ENCODE results near the gene TMEM31. TPM values are rescaled to one million over a fixed set of nuclear protein-coding genes. Genes with fewer than 3 reads are reported as not detected.
"Not testable (repeated sequence)": the region's sequence is repeated elsewhere in the genome, so short reads cannot be mapped to it uniquely, and the experiment has no call there.

The TMEM31 gene
- total and polyA plus RNA-seq, 2 donors, result not detected

DNA sequence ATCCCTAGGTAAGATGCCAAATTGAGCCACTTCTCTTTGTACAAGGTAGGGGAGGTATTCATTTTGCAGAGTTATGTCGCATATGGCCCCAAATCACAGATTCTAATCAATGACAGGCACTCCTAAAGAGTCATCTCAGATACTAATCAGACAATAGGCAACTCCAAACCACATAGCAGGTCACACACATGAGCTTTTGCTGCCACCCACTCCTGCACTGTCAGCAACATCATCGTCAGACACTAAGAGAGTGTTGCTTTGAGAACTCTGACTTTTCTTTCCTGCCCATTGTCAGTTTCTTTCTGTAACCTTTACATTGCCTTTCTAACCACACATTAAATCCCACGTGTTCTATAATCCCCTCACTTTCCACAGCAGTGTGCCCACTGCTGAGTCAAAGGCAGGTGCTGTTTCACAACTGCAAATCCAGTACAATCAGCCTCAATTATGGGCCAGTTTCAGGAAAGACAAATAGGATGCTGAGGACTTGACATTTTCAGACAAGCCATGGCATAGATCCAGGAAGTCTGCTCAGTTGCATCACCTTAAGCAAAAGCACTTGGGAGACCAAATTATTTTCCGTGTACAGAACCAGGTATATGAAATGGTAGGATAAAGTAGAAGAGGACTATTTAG lies 23.5 kb downstream of the TMEM31 start:
- no peak overlapping the region for H3K27ac ChIP-seq (ENCODE audit: low read depth)
- no peaks in the 10 kb centered on the region for H3K36me3 ChIP-seq (ENCODE audit: insufficient read depth)
- 68% methylated on average over 4 of the region's 4 CpGs for WGBS
- H3K4me1 ChIP-seq (ENCODE audit: insufficient read depth), result no peaks in the 10 kb centered on the region
- no peak overlapping the region for H3K4me3 ChIP-seq (ENCODE audit: low read depth, low read length)
- DNase-seq (ENCODE audit: extremely low spot score), result no peak

DNA sequence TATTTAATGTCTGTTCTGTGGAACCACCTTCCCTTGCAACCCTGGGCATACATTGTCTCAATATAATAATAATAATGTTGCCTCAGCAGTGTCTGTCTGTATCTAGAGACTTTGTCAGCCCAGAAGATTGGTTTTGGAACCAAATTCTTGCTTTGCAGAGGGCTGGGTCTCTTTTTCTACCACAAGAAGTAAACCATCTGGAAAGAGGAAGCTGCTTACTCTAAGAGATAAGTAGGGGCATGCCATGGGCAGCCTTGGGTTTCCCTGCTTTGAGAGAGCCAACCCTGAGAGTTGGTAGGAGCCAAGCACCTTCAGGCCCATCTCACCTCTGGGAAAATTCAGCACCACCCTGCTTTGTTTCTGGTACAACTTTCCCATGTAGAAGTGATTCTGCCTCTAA lies 27.0 kb downstream of the TMEM31 start:
- Histone ChIP-seq H3K36me3 (ENCODE audit: insufficient read depth) (no peaks in the 10 kb centered on the region), H3K4me1 (ENCODE audit: insufficient read depth) (no peaks in the 10 kb centered on the region), H3K4me3 (ENCODE audit: low read depth, low read length) (no peak overlapping the region), H3K27ac (ENCODE audit: low read depth) (no peak overlapping the region)
- no peak for DNase-seq (ENCODE audit: extremely low spot score)

DNA sequence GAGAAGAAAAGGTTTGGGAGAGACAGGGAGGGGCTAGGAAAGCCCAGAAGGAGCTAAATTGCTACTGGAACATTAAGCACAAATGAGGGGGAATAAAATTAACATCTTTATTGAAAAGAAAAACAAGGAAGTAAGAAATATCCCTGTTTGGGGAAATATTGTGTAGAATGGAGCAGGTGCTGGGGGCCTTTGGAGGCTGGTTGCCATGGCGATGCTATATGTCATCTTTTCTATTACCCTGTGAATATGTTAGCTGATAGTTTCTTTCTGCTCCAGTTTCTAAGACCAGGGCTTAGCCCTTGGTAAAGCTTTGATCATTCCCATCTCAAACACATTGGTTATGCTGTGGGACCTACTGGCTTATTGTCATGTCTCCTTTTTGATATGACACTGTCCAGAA lies 28.7 kb downstream of the TMEM31 start:
- no peaks in the 10 kb centered on the region for H3K36me3 ChIP-seq (ENCODE audit: insufficient read depth)
- no peak overlapping the region for H3K4me3 ChIP-seq (ENCODE audit: low read depth, low read length)
- WGBS, result 100% methylated on average over 1 of the region's 1 CpG
- H3K4me1 ChIP-seq (ENCODE audit: insufficient read depth), result no peaks in the 10 kb centered on the region
- no peak overlapping the region for H3K27ac ChIP-seq (ENCODE audit: low read depth)
- DNase-seq (ENCODE audit: extremely low spot score), result no peak

DNA sequence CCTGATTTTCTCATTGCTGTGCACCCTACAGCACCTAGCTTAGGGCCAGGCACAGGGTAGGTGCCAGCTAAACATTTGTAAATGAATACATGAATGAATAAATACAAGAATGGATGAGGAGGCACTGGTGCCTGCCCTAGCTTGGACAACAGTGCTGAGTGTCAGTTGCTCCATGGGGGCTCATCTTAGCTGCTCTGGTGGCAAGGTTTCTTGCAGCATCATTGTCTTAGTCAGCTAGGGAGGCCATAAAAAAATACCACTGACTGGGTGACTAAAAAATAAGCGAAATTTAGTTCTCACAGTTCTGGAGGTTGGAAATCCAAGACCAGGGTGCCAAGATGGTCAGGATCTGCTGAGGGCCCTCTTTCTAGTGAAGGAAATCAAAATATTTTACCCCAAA lies 31.2 kb downstream of the TMEM31 start:
- Histone ChIP-seq H3K4me1 (ENCODE audit: insufficient read depth) (no peaks in the 10 kb centered on the region), H3K4me3 (ENCODE audit: low read depth, low read length) (no peak overlapping the region), H3K27ac (ENCODE audit: low read depth) (no peak overlapping the region), H3K36me3 (ENCODE audit: insufficient read depth) (no peaks in the 10 kb centered on the region)
- no peak for DNase-seq (ENCODE audit: extremely low spot score)
- WGBS, result 92% methylated on average over 1 of the region's 1 CpG

DNA sequence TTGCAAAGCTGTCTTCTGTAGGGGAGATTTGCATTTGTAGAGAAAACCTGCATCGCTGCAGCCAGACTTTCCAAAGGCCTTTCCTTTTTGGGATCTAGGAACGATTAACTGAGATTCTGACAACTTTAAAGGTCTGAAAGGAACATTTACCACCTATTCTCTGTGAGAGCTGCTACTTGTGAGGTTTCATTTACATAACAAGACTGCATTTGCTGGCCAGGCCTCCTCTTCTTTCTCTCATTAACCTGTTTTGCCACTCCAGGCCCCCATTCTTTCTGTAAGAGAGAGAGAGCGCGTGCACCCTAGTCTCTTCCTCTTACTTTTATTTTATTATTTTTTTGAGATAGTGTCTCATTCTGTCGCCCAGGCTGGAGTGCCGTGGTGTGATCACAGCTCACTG lies 31.6 kb downstream of the TMEM31 start:
- Histone ChIP-seq H3K4me3 (ENCODE audit: low read depth, low read length) (no peak overlapping the region), H3K27ac (ENCODE audit: low read depth) (no peak overlapping the region), H3K4me1 (ENCODE audit: insufficient read depth) (no peaks in the 10 kb centered on the region), H3K36me3 (ENCODE audit: insufficient read depth) (no peaks in the 10 kb centered on the region)
- DNase-seq (ENCODE audit: extremely low spot score), result no peak
- WGBS, result 89% methylated on average over 6 of the region's 6 CpGs

DNA sequence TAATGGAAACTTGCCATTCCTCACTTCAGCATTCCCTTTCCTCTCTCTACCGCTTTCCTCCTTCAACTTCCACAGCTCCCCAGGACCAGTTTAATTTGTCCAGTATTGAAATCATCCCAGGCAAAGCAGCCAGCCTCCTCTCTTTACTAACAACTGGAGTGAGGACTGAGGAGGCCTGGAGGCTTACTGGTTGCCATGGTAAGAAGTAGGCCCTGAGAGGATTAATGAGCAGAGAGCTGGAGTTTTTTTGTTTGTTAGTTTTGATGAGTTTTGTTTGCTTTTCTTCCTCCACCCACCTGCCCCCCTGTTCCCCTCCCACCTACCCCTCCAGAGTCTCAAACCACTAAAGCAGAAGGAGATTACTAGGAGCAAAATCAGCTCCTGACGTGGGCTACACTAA lies 36.5 kb downstream of the TMEM31 start:
- Histone ChIP-seq H3K4me3 (ENCODE audit: low read depth, low read length) (no peak overlapping the region), H3K27ac (ENCODE audit: low read depth) (no peak overlapping the region), H3K36me3 (ENCODE audit: insufficient read depth) (no peaks in the 10 kb centered on the region), H3K4me1 (ENCODE audit: insufficient read depth) (no peaks in the 10 kb centered on the region)
- 83% methylated on average over 2 of the region's 2 CpGs for WGBS
- no peak for DNase-seq (ENCODE audit: extremely low spot score)

DNA sequence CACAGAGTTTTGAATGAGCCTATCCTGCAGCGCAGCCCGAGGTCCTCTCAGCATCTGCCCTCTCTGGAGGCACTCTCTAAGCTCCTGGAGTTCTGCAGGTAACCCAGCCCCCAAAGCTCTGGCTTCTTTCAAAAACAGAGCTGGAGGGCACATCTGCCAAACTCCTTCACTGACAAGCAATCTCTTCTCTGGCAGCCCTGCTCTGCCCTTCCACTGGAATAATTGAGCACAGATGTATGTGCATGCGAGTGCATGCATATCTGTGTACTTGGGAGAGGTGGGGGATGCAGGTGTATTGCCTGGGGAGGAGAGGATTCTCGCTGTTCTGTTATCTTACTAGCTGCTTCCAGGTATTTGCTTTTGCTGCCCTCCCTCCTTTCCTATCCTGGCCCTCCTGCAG lies 43.7 kb downstream of the TMEM31 start:
- Histone ChIP-seq H3K4me1 (ENCODE audit: insufficient read depth) (no peaks in the 10 kb centered on the region), H3K4me3 (ENCODE audit: low read depth, low read length) (no peak overlapping the region), H3K27ac (ENCODE audit: low read depth) (no peak overlapping the region), H3K36me3 (ENCODE audit: insufficient read depth) (no peaks in the 10 kb centered on the region)
- 86% methylated on average over 4 of the region's 4 CpGs for WGBS
- DNase-seq (ENCODE audit: extremely low spot score), result no peak

DNA sequence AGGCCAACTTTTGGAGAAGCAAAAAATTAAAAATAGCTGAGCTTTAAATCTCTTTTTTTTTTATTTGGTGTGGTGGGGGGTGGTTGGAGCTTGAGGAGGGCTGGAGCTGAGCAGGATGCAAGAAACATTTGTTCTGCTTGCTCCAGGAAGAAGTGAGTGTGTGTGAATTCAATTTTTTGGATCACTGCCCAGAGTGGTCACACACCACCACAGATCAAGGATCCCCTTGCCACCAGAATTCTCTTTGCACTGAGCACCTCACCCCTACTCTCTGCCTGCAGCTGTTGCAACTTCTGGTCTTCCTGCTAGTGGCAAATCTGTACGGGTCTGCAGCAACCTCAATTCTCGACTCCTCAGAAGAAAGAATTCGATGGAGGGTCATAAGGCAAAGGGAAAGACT lies 46.0 kb downstream of the TMEM31 start:
- WGBS, result 61% methylated on average over 3 of the region's 3 CpGs
- DNase-seq (ENCODE audit: extremely low spot score), result no peak
- H3K4me3 ChIP-seq (ENCODE audit: low read depth, low read length), result no peak overlapping the region
- no peak overlapping the region for H3K27ac ChIP-seq (ENCODE audit: low read depth)
- H3K36me3 ChIP-seq (ENCODE audit: insufficient read depth), result no peaks in the 10 kb centered on the region
- H3K4me1 ChIP-seq (ENCODE audit: insufficient read depth), result no peaks in the 10 kb centered on the region

DNA sequence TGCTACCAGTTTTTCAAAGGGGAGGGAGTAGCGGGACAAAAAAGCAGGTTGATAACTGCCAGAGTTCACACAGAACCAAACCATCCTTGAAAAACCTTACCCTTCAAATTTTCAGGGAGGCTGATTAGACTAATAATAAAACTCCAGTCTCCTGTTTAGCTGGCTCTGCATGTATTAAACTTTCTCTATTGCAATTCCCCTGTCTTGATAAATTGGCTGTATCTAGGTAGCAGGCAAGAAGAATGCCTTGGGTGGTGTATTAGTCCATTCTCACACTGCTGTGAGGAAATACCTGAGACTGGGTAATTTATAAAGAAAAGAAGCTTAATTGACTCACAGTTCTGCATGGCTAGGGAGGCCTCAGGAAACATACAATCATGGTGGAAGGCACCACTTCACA lies 47.8 kb downstream of the TMEM31 start:
- 95% methylated on average over 1 of the region's 1 CpG for WGBS
- no peak for DNase-seq (ENCODE audit: extremely low spot score)
- no peak overlapping the region for H3K4me3 ChIP-seq (ENCODE audit: low read depth, low read length)
- no peak overlapping the region for H3K27ac ChIP-seq (ENCODE audit: low read depth)
- no peaks in the 10 kb centered on the region for H3K4me1 ChIP-seq (ENCODE audit: insufficient read depth)
- H3K36me3 ChIP-seq (ENCODE audit: insufficient read depth), result no peaks in the 10 kb centered on the region

DNA sequence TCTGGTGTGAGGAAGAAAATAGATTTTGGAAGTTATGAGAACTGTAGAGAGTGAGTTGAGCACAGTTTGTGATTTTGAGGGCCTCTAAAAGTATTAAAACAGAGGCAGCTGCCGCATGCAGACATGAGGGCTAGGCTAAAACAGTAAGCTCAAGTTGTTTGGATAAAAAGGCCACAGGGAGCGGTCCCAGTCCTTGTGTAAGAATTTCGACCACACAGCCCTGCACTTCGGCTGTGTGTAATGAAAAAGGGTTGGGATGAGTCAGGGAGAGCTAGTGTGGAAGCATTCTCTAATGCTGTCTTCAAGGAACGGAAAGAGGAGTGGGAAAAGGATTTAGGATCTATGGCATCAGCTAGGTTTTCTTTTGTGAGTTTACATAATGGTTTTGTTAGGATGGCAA lies 52.8 kb downstream of the TMEM31 start:
- H3K36me3 ChIP-seq (ENCODE audit: insufficient read depth); DNase-seq (ENCODE audit: extremely low spot score); H3K27ac ChIP-seq (ENCODE audit: low read depth); H3K4me3 ChIP-seq (ENCODE audit: low read depth, low read length); H3K4me1 ChIP-seq (ENCODE audit: insufficient read depth): not testable (repeated sequence)
- 63% methylated on average over 5 of the region's 5 CpGs for WGBS

Other genes with a start within 250 kb of the TMEM31 start
- gene RAB40A, start 191.4 kb upstream of the TMEM31 start, total RNA-seq, result 1.7 TPM
- gene RAB40A, start 191.4 kb upstream of the TMEM31 start, polyA plus RNA-seq, result 1.4 TPM
- gene TCEAL4, start 125.4 kb upstream of the TMEM31 start, total RNA-seq, result 42.0 TPM
- 620 TPM for gene TCEAL4, start 125.4 kb upstream of the TMEM31 start, polyA plus RNA-seq
- gene TCEAL3, start 102.9 kb upstream of the TMEM31 start, total RNA-seq, result 8.8 TPM
- 153 TPM for gene TCEAL3, start 102.9 kb upstream of the TMEM31 start, polyA plus RNA-seq
- gene TCEAL1, start 81.9 kb upstream of the TMEM31 start, total RNA-seq, result 48.1 TPM
- gene TCEAL1, start 81.9 kb upstream of the TMEM31 start, polyA plus RNA-seq, result 243 TPM
- 347 TPM for gene MORF4L2, start 24.2 kb upstream of the TMEM31 start, total RNA-seq
- gene MORF4L2, start 24.2 kb upstream of the TMEM31 start, polyA plus RNA-seq, result 484 TPM
- gene PLP1, start 65.9 kb downstream of the TMEM31 start, total RNA-seq, result 68.2 TPM
- 20.9 TPM for gene PLP1, start 65.9 kb downstream of the TMEM31 start, polyA plus RNA-seq
- gene RAB9B, start 121.3 kb downstream of the TMEM31 start, total RNA-seq, result 33.6 TPM
- gene RAB9B, start 121.3 kb downstream of the TMEM31 start, polyA plus RNA-seq, result 16.2 TPM